Vagina (tissue), 2 donors: ENCODE measurements around the gene ARHGAP26.

Experiments used
- POLR2A ChIP-seq, 2 donors: fragments of 450-650 bp; IDR thresholded peaks; one replicate each; pipeline ENCODE4 v1.6.1; 2017; ENCODE audit warnings: antibody characterized with exemption in 2 of 2, mild to moderate bottlenecking in 2 of 2, moderate library complexity in 2 of 2
- POLR2AphosphoS5 ChIP-seq, 2 donors: sonication (generic); formaldehyde crosslinking; IDR thresholded peaks; one replicate each; pipeline ENCODE4 v1.9.0; 2017; ENCODE audit warnings: antibody characterized with exemption in 2 of 2, mild to moderate bottlenecking in 2 of 2, low read depth in 1 of 2; ENCODE audit not compliant: insufficient read depth in 1 of 2
- TF ChIP-seq, protein P1 (sequence below), 3 experiments: fragments of 450-650 bp in 2 of 3; fragments of 200-600 bp in 1 of 3; sonication (generic) in 1 of 3; IDR thresholded peaks; one replicate each; pipeline ENCODE4 v1.5.1; 2017 to 2019; ENCODE audit warnings: antibody characterized with exemption in 3 of 3, mild to moderate bottlenecking in 2 of 3, moderate library complexity in 2 of 3

DNA sequence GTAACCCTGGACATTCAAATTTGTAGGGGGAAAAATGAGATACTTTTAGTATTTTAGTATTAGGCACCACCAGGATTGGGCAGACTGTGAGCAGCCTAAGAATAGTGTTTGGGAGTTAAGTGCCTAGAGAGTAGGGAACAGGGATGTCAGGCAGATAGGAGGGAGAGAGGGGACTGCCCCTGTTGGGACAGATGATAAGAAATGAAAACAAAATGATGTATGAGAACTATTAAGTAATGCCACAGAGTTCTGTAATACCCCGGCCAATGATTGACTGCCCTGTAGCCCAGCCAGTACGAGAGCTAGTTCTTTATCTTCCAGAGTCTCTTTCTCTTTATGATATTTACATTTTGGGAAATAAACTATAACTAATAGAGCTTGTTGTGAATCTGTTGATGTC, 24.4 kb downstream of the ARHGAP26 start:
- TF ChIP-seq POLR2AphosphoS5 (IDR thresholded peaks at IDR 0.05; ENCODE audit: insufficient read depth in 1 of 2, low read depth in 1 of 2) (no peak), POLR2A (IDR thresholded peaks at IDR 0.05) (no peak)
- TF ChIP-seq, protein P1, sequence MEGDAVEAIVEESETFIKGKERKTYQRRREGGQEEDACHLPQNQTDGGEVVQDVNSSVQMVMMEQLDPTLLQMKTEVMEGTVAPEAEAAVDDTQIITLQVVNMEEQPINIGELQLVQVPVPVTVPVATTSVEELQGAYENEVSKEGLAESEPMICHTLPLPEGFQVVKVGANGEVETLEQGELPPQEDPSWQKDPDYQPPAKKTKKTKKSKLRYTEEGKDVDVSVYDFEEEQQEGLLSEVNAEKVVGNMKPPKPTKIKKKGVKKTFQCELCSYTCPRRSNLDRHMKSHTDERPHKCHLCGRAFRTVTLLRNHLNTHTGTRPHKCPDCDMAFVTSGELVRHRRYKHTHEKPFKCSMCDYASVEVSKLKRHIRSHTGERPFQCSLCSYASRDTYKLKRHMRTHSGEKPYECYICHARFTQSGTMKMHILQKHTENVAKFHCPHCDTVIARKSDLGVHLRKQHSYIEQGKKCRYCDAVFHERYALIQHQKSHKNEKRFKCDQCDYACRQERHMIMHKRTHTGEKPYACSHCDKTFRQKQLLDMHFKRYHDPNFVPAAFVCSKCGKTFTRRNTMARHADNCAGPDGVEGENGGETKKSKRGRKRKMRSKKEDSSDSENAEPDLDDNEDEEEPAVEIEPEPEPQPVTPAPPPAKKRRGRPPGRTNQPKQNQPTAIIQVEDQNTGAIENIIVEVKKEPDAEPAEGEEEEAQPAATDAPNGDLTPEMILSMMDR (IDR thresholded peaks at IDR 0.05): no peak
